Mammary epithelial cell (primary cell): ENCODE data around the gene TNFRSF18.

Experiments used
- EZH2 ChIP-seq: IDR thresholded peaks from 2 replicates; pipeline ENCODE4 v1.6.1; 2012; ENCODE audit warnings: low read length, inconsistent platforms, borderline replicate concordance
- TF ChIP-seq, protein P1 (sequence below), 2 donors: IDR thresholded peaks in 1 of 2; conservative IDR thresholded peaks in 1 of 2; 2 replicates each; pipeline ENCODE4 v1.5.1; 2011 to 2012; ENCODE audit warnings: inconsistent platforms in 2 of 2, low read length in 2 of 2, mild to moderate bottlenecking in 2 of 2, control low read depth in 1 of 2, low read depth in 1 of 2; ENCODE audit not compliant: insufficient read depth in 1 of 2; ENCODE audit errors: extremely low read depth in 1 of 2

- TF ChIP-seq, protein P1, sequence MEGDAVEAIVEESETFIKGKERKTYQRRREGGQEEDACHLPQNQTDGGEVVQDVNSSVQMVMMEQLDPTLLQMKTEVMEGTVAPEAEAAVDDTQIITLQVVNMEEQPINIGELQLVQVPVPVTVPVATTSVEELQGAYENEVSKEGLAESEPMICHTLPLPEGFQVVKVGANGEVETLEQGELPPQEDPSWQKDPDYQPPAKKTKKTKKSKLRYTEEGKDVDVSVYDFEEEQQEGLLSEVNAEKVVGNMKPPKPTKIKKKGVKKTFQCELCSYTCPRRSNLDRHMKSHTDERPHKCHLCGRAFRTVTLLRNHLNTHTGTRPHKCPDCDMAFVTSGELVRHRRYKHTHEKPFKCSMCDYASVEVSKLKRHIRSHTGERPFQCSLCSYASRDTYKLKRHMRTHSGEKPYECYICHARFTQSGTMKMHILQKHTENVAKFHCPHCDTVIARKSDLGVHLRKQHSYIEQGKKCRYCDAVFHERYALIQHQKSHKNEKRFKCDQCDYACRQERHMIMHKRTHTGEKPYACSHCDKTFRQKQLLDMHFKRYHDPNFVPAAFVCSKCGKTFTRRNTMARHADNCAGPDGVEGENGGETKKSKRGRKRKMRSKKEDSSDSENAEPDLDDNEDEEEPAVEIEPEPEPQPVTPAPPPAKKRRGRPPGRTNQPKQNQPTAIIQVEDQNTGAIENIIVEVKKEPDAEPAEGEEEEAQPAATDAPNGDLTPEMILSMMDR (conservative IDR thresholded peaks at IDR 0.05 in 1 of 2, IDR thresholded peaks at IDR 0.05 in 1 of 2; ENCODE audit: extremely low read depth in 1 of 2, insufficient read depth in 1 of 2, low read depth in 1 of 2, low read length in 2 of 2): no peak
- no peak for TF ChIP-seq EZH2
Measured at GRCh38 chr1:1208713-1209433, 2.5 kb upstream of the TNFRSF18 start.
